Mesenchymal stem cell (in vitro differentiated cells and primary cell): ENCODE measurements around the gene DHH.

Source experiments
- DNase-seq: peaks from one replicate; pipeline ENCODE4 v3.0.0-alpha.2; 2013
- H2AFZ ChIP-seq: one replicate; pipeline ENCODE4 v1.6.1; 2013; ENCODE audit warnings: low read depth, mild to moderate bottlenecking, control low read depth, inconsistent platforms, low read length, moderate library complexity
- H2AK5ac ChIP-seq: 2 replicates; pipeline ENCODE4 v1.6.1; 2013; ENCODE audit warnings: low read length, moderate library complexity, mild to moderate bottlenecking, inconsistent platforms; ENCODE audit not compliant: severe bottlenecking
- H2BK120ac ChIP-seq: one replicate; pipeline ENCODE4 v1.6.1; 2013; ENCODE audit warnings: low read depth, mild to moderate bottlenecking, inconsistent platforms, low read length, moderate library complexity
- H2BK12ac ChIP-seq, 2 experiments: one replicate each; pipeline ENCODE4 v1.6.1; 2013; ENCODE audit warnings: inconsistent platforms in 2 of 2, low read length in 2 of 2, mild to moderate bottlenecking in 2 of 2, moderate library complexity in 2 of 2, control low read depth in 1 of 2
- H2BK15ac ChIP-seq: one replicate; pipeline ENCODE4 v1.6.1; 2013; ENCODE audit warnings: mild to moderate bottlenecking, low read depth, inconsistent platforms; ENCODE audit not compliant: poor library complexity, severe bottlenecking
- H2BK5ac ChIP-seq: 2 replicates; pipeline ENCODE4 v1.6.1; 2013; ENCODE audit warnings: low read depth, mild to moderate bottlenecking, low read length, control low read depth, inconsistent platforms; ENCODE audit not compliant: poor library complexity, severe bottlenecking
- H3K14ac ChIP-seq, 2 experiments: one replicate each; pipeline ENCODE4 v1.6.1; 2013; ENCODE audit warnings: inconsistent platforms in 2 of 2, low read length in 2 of 2, control low read depth in 1 of 2, mild to moderate bottlenecking in 1 of 2, moderate library complexity in 1 of 2
- H3K18ac ChIP-seq, 2 experiments: one replicate each; pipeline ENCODE4 v1.6.1; 2013; ENCODE audit warnings: inconsistent platforms in 2 of 2, low read length in 2 of 2, control low read depth in 1 of 2, low read depth in 1 of 2, mild to moderate bottlenecking in 1 of 2
- H3K23ac ChIP-seq, 2 experiments: one replicate each; pipeline ENCODE4 v1.6.1; 2013; ENCODE audit warnings: inconsistent platforms in 2 of 2, low read length in 2 of 2, mild to moderate bottlenecking in 2 of 2, moderate library complexity in 2 of 2, control low read depth in 1 of 2
- H3K27ac ChIP-seq: 2 replicates; pipeline ENCODE4 v1.5.1; 2013; ENCODE audit warnings: mild to moderate bottlenecking, moderate library complexity, low read length, control low read depth, inconsistent platforms; ENCODE audit not compliant: poor library complexity, severe bottlenecking
- H3K27me3 ChIP-seq, 2 experiments: 2 replicates each; pipeline versions ENCODE4 v1.6.1 to v1.7.0; 2013; ENCODE audit warnings: low read length in 2 of 2, mild to moderate bottlenecking in 2 of 2, moderate library complexity in 2 of 2, control low read depth in 1 of 2, inconsistent platforms in 1 of 2; ENCODE audit not compliant: control insufficient read depth in 1 of 2, insufficient read depth in 1 of 2
- H3K36me3 ChIP-seq, 2 experiments: 2 replicates each; pipeline versions ENCODE4 v1.6.1 to v1.7.0; 2013; ENCODE audit warnings: low read length in 2 of 2, control low read depth in 1 of 2, inconsistent platforms in 1 of 2, low read depth in 1 of 2, mild to moderate bottlenecking in 1 of 2; ENCODE audit not compliant: insufficient read depth in 2 of 2, control insufficient read depth in 1 of 2
- H3K4ac ChIP-seq, 2 experiments: one replicate each; pipeline ENCODE4 v1.6.1; 2013; ENCODE audit warnings: inconsistent platforms in 2 of 2, low read length in 2 of 2, mild to moderate bottlenecking in 2 of 2, moderate library complexity in 2 of 2, control low read depth in 1 of 2, low read depth in 1 of 2
- H3K4me1 ChIP-seq: 2 replicates; pipeline ENCODE4 v1.6.1; 2013; ENCODE audit warnings: low read depth, low read length, control low read depth; ENCODE audit not compliant: control insufficient read depth, insufficient read depth
- H3K4me2 ChIP-seq: 2 replicates; pipeline ENCODE4 v1.6.1; 2013; ENCODE audit warnings: low read length, mild to moderate bottlenecking, inconsistent platforms; ENCODE audit not compliant: poor library complexity, severe bottlenecking
- H3K4me3 ChIP-seq, 2 experiments: 2 replicates each; pipeline versions ENCODE4 v1.5.1 to v1.7.0; 2013; ENCODE audit warnings: low read length in 2 of 2, mild to moderate bottlenecking in 2 of 2, control low read depth in 1 of 2, low read depth in 1 of 2; ENCODE audit not compliant: insufficient read depth in 1 of 2
- H3K79me1 ChIP-seq: replicated peaks from 2 replicates; pipeline ENCODE4 v1.6.1; 2013; ENCODE audit warnings: mild to moderate bottlenecking, control low read depth, low read length, inconsistent platforms; ENCODE audit not compliant: poor library complexity, severe bottlenecking
- H3K9ac ChIP-seq: 2 replicates; pipeline ENCODE4 v1.7.0; 2013; ENCODE audit warnings: mild to moderate bottlenecking, low read length, moderate library complexity
- H3K9me3 ChIP-seq: 2 replicates; pipeline ENCODE4 v1.7.0; 2013; ENCODE audit warnings: mild to moderate bottlenecking, low read length; ENCODE audit not compliant: control insufficient read depth
- H4K8ac ChIP-seq: one replicate; pipeline ENCODE4 v1.6.1; 2013; ENCODE audit warnings: inconsistent platforms, mild to moderate bottlenecking, low read length, moderate library complexity
- H4K91ac ChIP-seq: one replicate; pipeline ENCODE4 v1.6.1; 2013; ENCODE audit warnings: mild to moderate bottlenecking, low read length, inconsistent platforms
- WGBS: methylation state at CpG from one replicate; pipeline ENCODE4 v1.1.7; 2013; ENCODE audit warnings: mixed read lengths; 5-methylcytosine and 5-hydroxymethylcytosine counted together

The DHH gene

DNA sequence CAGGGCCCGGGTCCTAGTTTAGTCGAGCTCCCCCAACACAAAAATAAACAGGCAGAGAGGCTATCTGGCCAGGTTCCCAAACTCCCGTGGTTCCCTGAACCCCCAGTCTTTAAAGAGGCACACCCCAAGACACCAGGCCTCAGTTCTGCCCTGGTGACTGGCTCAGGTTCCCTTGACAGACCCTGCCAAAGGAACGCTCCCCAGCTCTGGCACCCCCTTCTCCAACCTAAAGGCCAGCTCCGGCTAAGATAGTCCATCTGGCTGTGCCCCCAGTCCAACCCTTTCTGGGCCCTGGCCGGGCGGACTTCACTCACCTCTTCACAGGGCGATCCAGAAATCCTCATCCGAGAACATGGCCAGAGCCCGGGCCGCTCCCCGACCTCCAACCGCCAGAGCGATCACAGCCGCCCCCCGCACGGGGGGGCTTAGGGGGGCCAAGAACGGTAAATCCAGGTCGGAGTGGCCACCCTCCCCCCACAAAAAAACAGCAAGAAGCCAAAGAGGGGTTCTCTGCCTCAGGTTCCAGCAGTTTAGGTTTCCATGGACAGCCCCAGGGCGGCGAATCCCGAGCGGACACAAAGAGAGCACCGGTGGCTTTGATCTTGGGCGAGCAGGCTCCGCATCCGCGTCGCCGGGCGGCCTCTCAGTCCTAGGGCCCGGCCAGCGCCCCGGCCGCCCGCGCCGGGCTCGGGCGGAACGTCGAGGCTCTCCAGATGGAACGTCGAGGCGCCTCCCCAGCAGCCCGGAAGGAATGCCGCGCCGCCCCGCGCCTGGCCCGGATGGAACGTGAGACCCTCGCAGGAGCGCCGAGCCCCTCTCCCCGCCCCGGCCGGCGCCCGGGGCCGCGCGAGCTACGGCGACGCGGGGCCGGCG is 35.1 kb downstream of the DHH start:
- peak overlapping the region; percentile 74 for H2AK5ac ChIP-seq
- peak overlapping the region; percentile 84 for H3K4me2 ChIP-seq
- H3K4ac ChIP-seq: peak overlapping the region; percentile 90 to 99
- no peaks in the 10 kb centered on the region for H3K27me3 ChIP-seq
- under 1% methylated on average over 34 of the region's 70 CpGs for WGBS
- peaks cover 18% of the 10 kb centered on the region for H3K4me1 ChIP-seq
- peak overlapping the region in 1 of 2 experiments; percentile 11 for H2BK12ac ChIP-seq
- peak overlapping the region; percentile 66 for H3K27ac ChIP-seq
- H3K18ac ChIP-seq: peak overlapping the region; percentile 98 to 99
- H2BK120ac ChIP-seq: peak overlapping the region; percentile 83
- no peak overlapping the region for H2AFZ ChIP-seq
- peak overlapping the region; percentile 94 to 96 for H3K4me3 ChIP-seq
- peak overlapping the region in 1 of 2 experiments; percentile 76 for H3K23ac ChIP-seq
- peak overlapping the region; percentile 73 to 89 for H3K14ac ChIP-seq
- H3K9me3 ChIP-seq: no peaks in the 10 kb centered on the region
- H3K9ac ChIP-seq: peak overlapping the region; percentile 97
- H4K91ac ChIP-seq: peak overlapping the region; percentile 74
- peak overlapping the region; percentile 50 for H4K8ac ChIP-seq
- peak; percentile 35 for DNase-seq
- peaks cover 4 to 9% of the 10 kb centered on the region in 2 experiments for H3K36me3 ChIP-seq
- peak overlapping the region; percentile 100 for H2BK5ac ChIP-seq
- peak overlapping the region; percentile 95 for H2BK15ac ChIP-seq
- H3K79me1 ChIP-seq: peaks cover 7% of the 10 kb centered on the region

DNA sequence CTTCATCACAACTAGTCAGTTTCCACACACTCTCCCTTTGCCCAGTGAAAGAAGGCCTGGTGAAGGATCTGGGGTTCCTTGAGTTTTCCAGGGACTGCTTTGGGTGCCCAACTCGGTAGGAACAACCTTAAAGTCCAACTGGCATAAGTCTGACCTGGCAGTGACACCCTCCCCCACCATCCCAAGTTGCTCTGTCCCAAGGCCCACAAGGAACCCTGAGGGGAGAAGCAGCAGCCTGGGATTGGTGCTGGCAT is 35.6 kb downstream of the DHH start:
- DNase-seq: no peak
- H3K4me2 ChIP-seq: peak overlapping the region; percentile 84
- peak overlapping the region; percentile 66 for H3K27ac ChIP-seq
- peak overlapping the region; percentile 94 to 96 for H3K4me3 ChIP-seq
- no peak overlapping the region for H2AFZ ChIP-seq
- 0% methylated on average over 1 of the region's 1 CpG for WGBS
- peak overlapping the region; percentile 97 for H3K9ac ChIP-seq
- peak overlapping the region in 1 of 2 experiments; percentile 98 for H3K18ac ChIP-seq
- H2BK12ac ChIP-seq: no peak overlapping the region
- peaks cover 23% of the 10 kb centered on the region for H3K4me1 ChIP-seq
- peak overlapping the region in 1 of 2 experiments; percentile 41 for H3K14ac ChIP-seq
- H4K8ac ChIP-seq: no peak overlapping the region
- peaks cover 10 to 15% of the 10 kb centered on the region in 2 experiments for H3K36me3 ChIP-seq
- no peak overlapping the region for H2AK5ac ChIP-seq
- peak overlapping the region; percentile 47 to 99 for H3K4ac ChIP-seq
- no peaks in the 10 kb centered on the region for H3K9me3 ChIP-seq
- H4K91ac ChIP-seq: no peak overlapping the region
- H2BK120ac ChIP-seq: no peak overlapping the region
- H3K27me3 ChIP-seq: no peaks in the 10 kb centered on the region
- no peak overlapping the region for H2BK15ac ChIP-seq
- H3K79me1 ChIP-seq: peaks cover 8% of the 10 kb centered on the region
- no peak overlapping the region for H3K23ac ChIP-seq
- no peak overlapping the region for H2BK5ac ChIP-seq

DNA sequence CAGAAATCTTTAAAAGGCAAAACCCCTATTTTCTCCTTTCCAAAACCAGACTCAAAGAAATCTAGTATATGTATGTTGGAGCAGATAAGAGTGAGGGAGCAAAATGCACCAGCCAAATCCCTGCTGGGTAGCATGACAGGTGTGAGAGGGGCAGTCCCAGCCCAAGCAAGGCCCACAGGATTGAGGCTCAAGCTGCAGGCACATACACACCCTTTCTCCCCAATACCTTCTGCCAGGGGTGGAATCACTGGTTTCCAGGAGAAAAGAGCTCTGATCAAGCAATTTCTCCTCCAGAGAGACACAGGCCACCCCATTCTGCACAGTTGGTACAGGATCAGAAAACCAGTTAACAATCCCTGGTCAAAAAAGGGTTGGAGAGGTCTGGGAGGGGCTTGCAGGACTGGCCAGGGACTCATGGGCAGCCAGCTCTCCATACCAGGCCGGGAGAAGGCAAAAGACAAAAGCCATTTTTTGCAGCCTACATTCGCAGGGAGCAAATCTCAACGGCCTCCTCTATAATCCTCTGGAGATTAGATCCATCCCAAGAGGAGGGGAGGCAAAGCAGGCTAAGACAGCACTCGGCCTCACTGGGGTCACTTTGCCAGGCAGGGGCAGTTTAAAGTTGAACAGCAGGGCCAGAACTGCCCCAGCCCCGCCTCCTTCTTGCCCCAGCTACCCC is 36.1 kb downstream of the DHH start:
- WGBS: 2% methylated on average over 5 of the region's 5 CpGs
- Histone ChIP-seq H4K8ac (no peak overlapping the region), H3K27me3 (no peaks in the 10 kb centered on the region), H3K9ac (peak overlapping the region; percentile 97), H3K27ac (peak overlapping the region; percentile 66), H4K91ac (no peak overlapping the region), H3K4me2 (peak overlapping the region; percentile 84), H2BK12ac (no peak overlapping the region), H2AK5ac (no peak overlapping the region), H3K18ac (no peak overlapping the region), H3K4ac (peak overlapping the region in 1 of 2 experiments; percentile 43), H3K4me3 (peak overlapping the region; percentile 94 to 96), H3K4me1 (peaks cover 27% of the 10 kb centered on the region), H2BK15ac (no peak overlapping the region), H2BK120ac (no peak overlapping the region), H3K9me3 (no peaks in the 10 kb centered on the region), H2BK5ac (no peak overlapping the region), H3K23ac (no peak overlapping the region), H3K36me3 (peaks cover 14 to 20% of the 10 kb centered on the region in 2 experiments), H3K79me1 (peaks cover 8% of the 10 kb centered on the region), H3K14ac (peak overlapping the region in 1 of 2 experiments; percentile 41), H2AFZ (no peak overlapping the region)
- no peak for DNase-seq

DNA sequence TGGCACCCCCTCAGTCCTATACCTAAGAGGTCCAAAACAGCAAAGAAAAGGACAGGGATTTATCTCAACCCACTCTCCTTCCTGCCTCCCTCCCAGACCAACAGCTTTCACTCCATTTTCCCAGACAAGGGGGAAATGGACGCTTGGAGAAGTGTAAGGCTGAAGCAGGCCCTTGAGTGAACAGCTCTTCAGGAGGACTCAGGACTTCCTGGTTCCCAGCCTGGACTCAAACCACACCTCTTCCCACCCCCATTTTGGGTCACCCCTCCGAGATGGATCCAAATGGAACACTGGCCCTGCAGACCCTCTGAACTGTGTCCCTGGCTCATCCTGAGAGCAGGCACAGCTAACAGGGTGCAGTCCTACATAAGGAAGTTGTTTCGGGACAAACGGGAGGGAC is 36.7 kb downstream of the DHH start:
- Histone ChIP-seq H3K4me1 (peaks cover 30% of the 10 kb centered on the region), H4K91ac (no peak overlapping the region), H3K4me3 (peak overlapping the region; percentile 53 to 96), H2AFZ (no peak overlapping the region), H3K36me3 (peaks cover 20 to 26% of the 10 kb centered on the region in 2 experiments), H2BK5ac (no peak overlapping the region), H2BK12ac (no peak overlapping the region), H2BK120ac (no peak overlapping the region), H3K27me3 (no peaks in the 10 kb centered on the region), H3K4me2 (peak overlapping the region; percentile 84), H3K27ac (no peak overlapping the region), H3K23ac (peak overlapping the region in 1 of 2 experiments; percentile 53), H4K8ac (no peak overlapping the region), H3K4ac (no peak overlapping the region), H3K79me1 (peaks cover 12% of the 10 kb centered on the region), H2BK15ac (no peak overlapping the region), H2AK5ac (no peak overlapping the region), H3K9me3 (no peaks in the 10 kb centered on the region), H3K9ac (peak overlapping the region; percentile 97), H3K14ac (peak overlapping the region in 1 of 2 experiments; percentile 69), H3K18ac (no peak overlapping the region)
- peak; percentile 34 for DNase-seq
- 41% methylated on average over 4 of the region's 4 CpGs for WGBS
